Measurements from ENCODE around the gene SERPINA6. TPM values are rescaled to one million over a fixed set of nuclear protein-coding genes. Genes with fewer than 3 reads are reported as not detected.
"Not testable (repeated sequence)": the region's sequence is repeated elsewhere in the genome, so short reads cannot be mapped to it uniquely, and the experiment has no call there.

Gene SERPINA6
- total RNA-seq, 1 experiment from 2014 or later = 0.32 TPM

- BruUV-seq (replicated peaks) = no TSS peak
- TF ChIP-seq CTCF (IDR thresholded peaks at IDR 0.05; ENCODE audit: insufficient read depth in 1 of 2, low read depth in 1 of 2, low read length in 1 of 2, severe bottlenecking in 1 of 2, unreplicated experiment in 1 of 2) = no peak
- Histone ChIP-seq H3K27me3 (replicated peaks; ENCODE audit: control insufficient read depth, insufficient read depth, low read length) (no peaks in the 10 kb centered on the region), H3K4me1 (no peaks in the 10 kb centered on the region), H3K36me3 (ENCODE audit: control insufficient read depth, insufficient read depth, low read length) (no peaks in the 10 kb centered on the region), H3K9me3 (no peaks in the 10 kb centered on the region), H3K4me3 (ENCODE audit: low read depth, low read length) (no peak overlapping the region)
- POLR2A ChIA-PET = no interaction called here
- CTCF ChIA-PET = no interaction called here
- Mint-ChIP-seq H3K27ac (ENCODE audit: unreplicated experiment) (no peak overlapping the region), H3K4me1 (ENCODE audit: low read depth, unreplicated experiment) (no peaks in the 10 kb centered on the region), H3K4me3 (ENCODE audit: unreplicated experiment) (no peak overlapping the region), H3K9me3 (ENCODE audit: unreplicated experiment) (no peaks in the 10 kb centered on the region), H3K27me3 (ENCODE audit: insufficient read depth, unreplicated experiment) (peaks cover 2% of the 10 kb centered on the region), H3K36me3 (ENCODE audit: insufficient read depth, unreplicated experiment) (no peaks in the 10 kb centered on the region)
- intact Hi-C loops (cut with micrococcal nuclease; ENCODE audit: unreplicated experiment) = no loop called here
- no peak for DNase-seq
Measured at GRCh38 chr14:94269156-94269555, 54.0 kb downstream of the SERPINA6 start.

GRCh38 chr14:94268582-94268981 lies 54.6 kb downstream of the SERPINA6 start:
- H3K9me3 Mint-ChIP-seq (ENCODE audit: unreplicated experiment); intact Hi-C loops (cut with micrococcal nuclease; ENCODE audit: unreplicated experiment); H3K27ac Mint-ChIP-seq (ENCODE audit: unreplicated experiment); H3K9me3 ChIP-seq; H3K4me3 ChIP-seq (ENCODE audit: low read depth, low read length); H3K36me3 Mint-ChIP-seq (ENCODE audit: insufficient read depth, unreplicated experiment); DNase-seq; POLR2A ChIA-PET; CTCF ChIA-PET; H3K4me1 Mint-ChIP-seq (ENCODE audit: low read depth, unreplicated experiment); H3K27me3 ChIP-seq (replicated peaks; ENCODE audit: control insufficient read depth, insufficient read depth, low read length); H3K36me3 ChIP-seq (ENCODE audit: control insufficient read depth, insufficient read depth, low read length); H3K27me3 Mint-ChIP-seq (ENCODE audit: insufficient read depth, unreplicated experiment); H3K4me3 Mint-ChIP-seq (ENCODE audit: unreplicated experiment); H3K4me1 ChIP-seq; BruUV-seq (replicated peaks): not testable (repeated sequence)

- no TSS peak for BruUV-seq (replicated peaks)
- Histone ChIP-seq H3K27me3 (replicated peaks; ENCODE audit: control insufficient read depth, insufficient read depth, low read length) (no peaks in the 10 kb centered on the region), H3K36me3 (ENCODE audit: control insufficient read depth, insufficient read depth, low read length) (no peaks in the 10 kb centered on the region), H3K4me3 (ENCODE audit: low read depth, low read length) (no peak overlapping the region), H3K4me1 (no peaks in the 10 kb centered on the region), H3K9me3 (no peaks in the 10 kb centered on the region)
- H3K4me3 Mint-ChIP-seq (ENCODE audit: unreplicated experiment) = no peak overlapping the region
- no peaks in the 10 kb centered on the region for H3K4me1 Mint-ChIP-seq (ENCODE audit: low read depth, unreplicated experiment)
- H3K9me3 Mint-ChIP-seq (ENCODE audit: unreplicated experiment) = peaks cover 12% of the 10 kb centered on the region
- no peak overlapping the region for H3K27ac Mint-ChIP-seq (ENCODE audit: unreplicated experiment)
- H3K36me3 Mint-ChIP-seq (ENCODE audit: insufficient read depth, unreplicated experiment) = no peaks in the 10 kb centered on the region
- DNase-seq = no peak
- no peak for TF ChIP-seq CTCF (IDR thresholded peaks at IDR 0.05; ENCODE audit: insufficient read depth in 1 of 2, low read depth in 1 of 2, low read length in 1 of 2, severe bottlenecking in 1 of 2, unreplicated experiment in 1 of 2)
- ChIA-PET POLR2A (no interaction called here), CTCF (no interaction called here)
- peaks cover 2% of the 10 kb centered on the region for H3K27me3 Mint-ChIP-seq (ENCODE audit: insufficient read depth, unreplicated experiment)
- intact Hi-C loops (cut with micrococcal nuclease; ENCODE audit: unreplicated experiment) = no loop called here
Measured at GRCh38 chr14:94267352-94267751, 55.8 kb downstream of the SERPINA6 start.

GRCh38 chr14:94264195-94264594 lies 58.9 kb downstream of the SERPINA6 start:
- H3K4me3 ChIP-seq (ENCODE audit: low read depth, low read length); H3K36me3 ChIP-seq (ENCODE audit: control insufficient read depth, insufficient read depth, low read length); H3K27me3 ChIP-seq (replicated peaks; ENCODE audit: control insufficient read depth, insufficient read depth, low read length); intact Hi-C loops (cut with micrococcal nuclease; ENCODE audit: unreplicated experiment); H3K4me1 Mint-ChIP-seq (ENCODE audit: low read depth, unreplicated experiment); H3K4me3 Mint-ChIP-seq (ENCODE audit: unreplicated experiment); H3K27me3 Mint-ChIP-seq (ENCODE audit: insufficient read depth, unreplicated experiment); H3K36me3 Mint-ChIP-seq (ENCODE audit: insufficient read depth, unreplicated experiment); CTCF ChIA-PET; BruUV-seq (replicated peaks); DNase-seq; H3K27ac Mint-ChIP-seq (ENCODE audit: unreplicated experiment); H3K9me3 ChIP-seq; POLR2A ChIA-PET; H3K4me1 ChIP-seq: not testable (repeated sequence)
- H3K9me3 Mint-ChIP-seq (ENCODE audit: unreplicated experiment) = peaks cover 17% of the 10 kb centered on the region

Other genes with a start within 250 kb of the SERPINA6 start
- 131 and 132 TPM in 2 replicates for gene DDX24, start 242.1 kb downstream of the SERPINA6 start, total RNA-seq (2022)
- gene IFI27L1, start 242.0 kb downstream of the SERPINA6 start, total RNA-seq (2022) = 11.6 and 13.6 TPM in 2 replicates
- gene IFI27, start 212.6 kb downstream of the SERPINA6 start, total RNA-seq (2022) = 1.7 and 2.6 TPM in 2 replicates
- gene IFI27L2, start 193.7 kb downstream of the SERPINA6 start, total RNA-seq (2022) = 3.4 and 4.7 TPM in 2 replicates
- 0.20 and 0.21 TPM in 2 replicates for gene PPP4R4, start 149.0 kb downstream of the SERPINA6 start, total RNA-seq (2022)
- gene SERPINA10, start 30.1 kb downstream of the SERPINA6 start, total RNA-seq (2022) = 5.6 and 7.3 TPM in 2 replicates
- not detected in 2 replicates for gene SERPINA2, start 43.4 kb upstream of the SERPINA6 start, total RNA-seq (2022)
- gene SERPINA1, start 65.3 kb upstream of the SERPINA6 start, total RNA-seq (2022) = 150 and 178 TPM in 2 replicates
- 0.35 and 0.54 TPM in 2 replicates for gene SERPINA11, start 129.5 kb upstream of the SERPINA6 start, total RNA-seq (2022)
- not detected in 2 replicates for gene SERPINA9, start 152.9 kb upstream of the SERPINA6 start, total RNA-seq (2022)
- not detected in 2 replicates for gene SERPINA12, start 186.1 kb upstream of the SERPINA6 start, total RNA-seq (2022)
- gene SERPINA4, start 238.1 kb upstream of the SERPINA6 start, total RNA-seq (2022) = 5.5 and 6.3 TPM in 2 replicates

Data from Caco-2 (cell line).